ENCODE results near the gene TWSG1. TPM values are rescaled to one million over a fixed set of nuclear protein-coding genes. Genes with fewer than 3 reads are reported as not detected.

TWSG1 gene
- polyA plus RNA-seq, 2 of the 4 experiments (the other 2 are of a cell fraction), result 20.6 to 38.3 TPM

DNA sequence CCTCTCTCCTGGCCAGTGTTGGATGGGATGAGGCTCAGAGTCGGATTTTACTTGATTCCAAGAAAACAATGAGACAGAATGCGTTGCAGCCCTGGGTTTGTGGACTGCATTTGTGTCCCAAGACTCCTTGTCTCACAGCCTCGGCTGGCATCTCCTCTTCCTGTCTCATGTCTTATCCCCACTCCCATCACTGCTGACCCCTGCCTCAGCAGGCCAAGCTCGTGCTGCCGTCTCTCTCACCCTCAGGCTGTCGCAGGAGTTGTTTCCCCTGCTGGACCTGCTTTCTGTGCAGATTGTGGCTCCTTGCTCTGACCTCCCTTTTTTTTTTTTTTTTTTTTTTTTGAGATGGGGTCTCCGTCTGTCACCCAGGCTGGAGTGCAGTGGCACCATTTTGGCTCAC, 70.6 kb downstream of the TWSG1 start:
- Histone ChIP-seq H3K27ac (no peak overlapping the region), H3K4me1 (no peaks in the 10 kb centered on the region), H3K4me2 (no peak overlapping the region), H3K9me3 (no peaks in the 10 kb centered on the region), H3K4me3 (no peak overlapping the region)
- TF ChIP-seq RCOR1 (IDR thresholded peaks at IDR 0.05; ENCODE audit: low read depth, low read length) (no peak), JUN (IDR thresholded peaks at IDR 0.05) (no peak), JUNB (IDR thresholded peaks at IDR 0.05) (no peak), EHF (CRISPR knock-in tag; IDR thresholded peaks at IDR 0.05) (no peak)
- POLR2A ChIA-PET, result no interaction called here
- CTCF ChIA-PET, result interaction anchor here (0.7 kb wide), 1 partner anchor 45 kb away, joined by 3 read pairs; no protein-coding TSS in a partner anchor
- no peak for DNase-seq (ENCODE audit: low read depth in 1 of 2, low spot score in 1 of 2)
- WGBS (ENCODE audit: missing lambda C conversion rate), result 90% methylated on average over 7 of the region's 7 CpGs
- no peak for ATAC-seq
- FAIRE-seq, result no peak

DNA sequence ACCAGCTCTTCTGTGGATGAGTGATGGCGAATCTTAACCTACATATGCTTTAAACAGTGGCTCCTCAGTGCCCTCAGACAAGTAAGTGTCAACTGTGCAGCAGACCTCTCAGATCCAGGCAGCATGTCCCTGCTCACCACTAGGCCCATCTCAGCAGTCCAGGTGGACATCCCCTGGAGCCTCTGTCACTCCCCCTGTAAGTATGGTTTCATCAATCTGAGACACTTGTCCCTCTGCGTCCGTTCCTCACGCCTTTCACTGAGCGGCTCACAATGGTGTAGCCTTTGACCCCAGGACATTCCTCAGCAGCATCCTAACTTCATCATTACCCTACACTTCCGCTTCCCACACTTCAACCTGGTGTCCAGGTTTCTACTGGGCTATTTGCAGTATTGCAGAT, 71.4 kb downstream of the TWSG1 start:
- no peak overlapping the region for H3K27ac ChIP-seq
- ATAC-seq (no peak), FAIRE-seq (no peak), DNase-seq (ENCODE audit: low read depth in 1 of 2, low spot score in 1 of 2) (no peak)
- no peaks in the 10 kb centered on the region for H3K4me1 ChIP-seq
- no peak overlapping the region for H3K4me3 ChIP-seq
- ChIA-PET POLR2A (no interaction called here), CTCF (no interaction called here)
- 86% methylated on average over 6 of the region's 6 CpGs for WGBS (ENCODE audit: missing lambda C conversion rate)
- no peak overlapping the region for H3K4me2 ChIP-seq
- H3K9me3 ChIP-seq, result 0 out of 3 replicates have a peak, but pooled peaks cover under 1% of the 10 kb centered on the region
- TF ChIP-seq PHF8 (IDR thresholded peaks at IDR 0.05; ENCODE audit: borderline replicate concordance, low read depth) (no peak), EHMT2 (IDR thresholded peaks at IDR 0.05; ENCODE audit: low read depth) (no peak), FOSB (CRISPR knock-in tag; IDR thresholded peaks at IDR 0.05) (no peak), CEBPB (IDR thresholded peaks at IDR 0.05) (no peak), EHF (CRISPR knock-in tag; IDR thresholded peaks at IDR 0.05) (no peak), POLR2AphosphoS2 (conservative IDR thresholded peaks at IDR 0.05; ENCODE audit: low read length) (no peak), RARB (CRISPR knock-in tag; IDR thresholded peaks at IDR 0.05) (no peak), CHD2 (IDR thresholded peaks at IDR 0.05; ENCODE audit: low read length, partially characterized antibody) (no peak), RFX5 (IDR thresholded peaks at IDR 0.05) (no peak), SMC3 (IDR thresholded peaks at IDR 0.05) (no peak)
- TF ChIP-seq, protein P1, sequence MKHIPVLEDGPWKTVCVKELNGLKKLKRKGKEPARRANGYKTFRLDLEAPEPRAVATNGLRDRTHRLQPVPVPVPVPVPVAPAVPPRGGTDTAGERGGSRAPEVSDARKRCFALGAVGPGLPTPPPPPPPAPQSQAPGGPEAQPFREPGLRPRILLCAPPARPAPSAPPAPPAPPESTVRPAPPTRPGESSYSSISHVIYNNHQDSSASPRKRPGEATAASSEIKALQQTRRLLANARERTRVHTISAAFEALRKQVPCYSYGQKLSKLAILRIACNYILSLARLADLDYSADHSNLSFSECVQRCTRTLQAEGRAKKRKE (CRISPR knock-in tag; IDR thresholded peaks at IDR 0.05; ENCODE audit: low read depth), result no peak

DNA sequence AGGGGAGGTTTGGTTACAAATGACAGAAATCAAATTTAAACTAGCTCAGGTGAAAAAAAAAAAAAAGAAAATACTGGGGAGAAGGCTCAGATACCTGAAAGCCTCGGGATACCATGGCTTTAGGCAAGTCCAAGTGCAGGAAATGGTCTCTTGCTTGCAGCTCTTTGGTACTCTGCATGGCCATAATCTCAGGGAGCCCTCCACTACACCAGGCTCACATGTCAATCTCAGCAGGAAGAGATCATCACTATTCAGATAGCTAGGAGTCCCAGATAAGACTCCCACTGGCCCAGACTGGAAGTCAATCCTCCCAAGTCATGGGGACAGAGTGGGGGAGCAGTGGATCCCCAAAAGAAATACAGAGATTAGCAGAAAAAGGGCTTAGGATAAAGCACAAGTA, 75.9 kb downstream of the TWSG1 start:
- Histone ChIP-seq H3K4me1 (no peaks in the 10 kb centered on the region), H3K4me3 (no peak overlapping the region), H3K27ac (no peak overlapping the region), H3K9me3 (0 out of 3 replicates have a peak, but pooled peaks cover 2% of the 10 kb centered on the region), H3K4me2 (no peak overlapping the region)
- ATAC-seq, result no peak
- no peak for DNase-seq (ENCODE audit: low read depth in 1 of 2, low spot score in 1 of 2)
- TF ChIP-seq RCOR1 (IDR thresholded peaks at IDR 0.05; ENCODE audit: low read depth, low read length), result no peak
- peak; percentile 44 for TF ChIP-seq ZFP36 (IDR thresholded peaks at IDR 0.05; ENCODE audit: borderline replicate concordance, partially characterized antibody)
- no peak for TF ChIP-seq GATA3 (IDR thresholded peaks at IDR 0.05; ENCODE audit: borderline replicate concordance)
- no peak for TF ChIP-seq CHD2 (IDR thresholded peaks at IDR 0.05; ENCODE audit: low read length, partially characterized antibody)
- TF ChIP-seq BHLHE40 (IDR thresholded peaks at IDR 0.05; ENCODE audit: low read depth, low read length), result no peak
- TF ChIP-seq EHF (CRISPR knock-in tag; IDR thresholded peaks at IDR 0.05), result no peak
- TF ChIP-seq, protein P1 (CRISPR knock-in tag; IDR thresholded peaks at IDR 0.05; ENCODE audit: low read depth), result no peak
- WGBS (ENCODE audit: missing lambda C conversion rate), result 7% methylated on average over 1 of the region's 1 CpG
- FAIRE-seq, result no peak
- POLR2A ChIA-PET, result no interaction called here
- CTCF ChIA-PET, result interaction anchor here (0.6 kb wide), 1 partner anchor 21 kb away, joined by 3 read pairs; no protein-coding TSS in a partner anchor

DNA sequence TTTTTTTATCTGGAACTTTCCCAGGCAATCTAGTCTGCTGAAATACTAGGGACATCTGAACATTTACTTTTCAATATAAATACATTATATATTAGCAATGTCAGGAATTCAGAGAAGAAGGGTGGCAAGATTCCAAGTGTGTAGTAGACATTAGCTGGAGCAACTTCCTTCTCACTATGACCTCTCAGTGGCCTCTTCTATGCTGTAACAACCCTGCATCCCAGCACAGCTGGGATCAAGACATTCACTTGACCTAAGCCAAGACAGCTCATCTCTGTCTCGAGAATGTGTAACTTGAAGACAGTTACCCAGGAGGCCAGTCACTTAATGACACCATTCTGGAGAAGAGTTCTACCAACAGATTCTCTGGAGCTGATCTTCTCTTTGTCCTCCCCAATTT, 79.0 kb downstream of the TWSG1 start:
- H3K4me3 ChIP-seq, result no peak overlapping the region
- no peaks in the 10 kb centered on the region for H3K4me1 ChIP-seq
- DNase-seq (ENCODE audit: low read depth in 1 of 2, low spot score in 1 of 2) (peak in 1 of 2 experiments; percentile 22), ATAC-seq (no peak), FAIRE-seq (no peak)
- POLR2A ChIA-PET, result no interaction called here
- WGBS (ENCODE audit: missing lambda C conversion rate), result 22% methylated on average over 1 of the region's 1 CpG
- H3K27ac ChIP-seq, result no peak overlapping the region
- 0 out of 3 replicates have a peak, but pooled peaks cover 2% of the 10 kb centered on the region for H3K9me3 ChIP-seq
- no peak for TF ChIP-seq ZSCAN20 (CRISPR knock-in tag; IDR thresholded peaks at IDR 0.05)
- TF ChIP-seq HOXA7 (CRISPR knock-in tag; IDR thresholded peaks at IDR 0.05), result no peak
- TF ChIP-seq CHD4 (IDR thresholded peaks at IDR 0.05; ENCODE audit: borderline replicate concordance), result no peak
- TF ChIP-seq, protein P1 (CRISPR knock-in tag; IDR thresholded peaks at IDR 0.05; ENCODE audit: low read depth), result no peak
- no peak for TF ChIP-seq NPAS2 (CRISPR knock-in tag; IDR thresholded peaks at IDR 0.05; ENCODE audit: borderline replicate concordance)
- no peak for TF ChIP-seq MAZ (IDR thresholded peaks at IDR 0.05; ENCODE audit: borderline replicate concordance, low read depth, low read length)
- TF ChIP-seq FOXS1 (CRISPR knock-in tag; IDR thresholded peaks at IDR 0.05), result no peak
- TF ChIP-seq FOSB (CRISPR knock-in tag; IDR thresholded peaks at IDR 0.05), result no peak
- no peak for TF ChIP-seq POLR2A (IDR thresholded peaks at IDR 0.05; ENCODE audit: low read length)
- no peak for TF ChIP-seq EHF (CRISPR knock-in tag; IDR thresholded peaks at IDR 0.05)
- TF ChIP-seq HDAC2 (IDR thresholded peaks at IDR 0.05), result no peak
- TF ChIP-seq KDM5A (IDR thresholded peaks at IDR 0.05), result no peak
- TF ChIP-seq MYC (IDR thresholded peaks at IDR 0.05; ENCODE audit: borderline replicate concordance, low read length), result no peak
- no peak for TF ChIP-seq HOXB5 (CRISPR knock-in tag; IDR thresholded peaks at IDR 0.05)
- TF ChIP-seq JUN (IDR thresholded peaks at IDR 0.05), result no peak
- TF ChIP-seq ZNF302 (CRISPR knock-in tag; IDR thresholded peaks at IDR 0.05), result no peak
- TF ChIP-seq RAD21 (conservative IDR thresholded peaks at IDR 0.05 in 1 of 2, IDR thresholded peaks at IDR 0.05 in 1 of 2), result no peak
- CTCF ChIA-PET, result no interaction called here
- H3K4me2 ChIP-seq, result 0 out of 3 replicates have a peak overlapping the region, but pooled peaks have one; percentile 6
